NCI-H69 (cell line): Measurements from ENCODE around the gene CEBPZ.

Source experiments
- DNase-seq: peaks from one replicate; lab custom pipeline; 2025; lab: John Stamatoyannopoulos, UW

Gene CEBPZ

GRCh38 chr2:37180006-37180639, 51.3 kb downstream of the CEBPZ start:
- DNase-seq: no peak

- no peak for DNase-seq
Measured at GRCh38 chr2:37173741-37174140, 57.7 kb downstream of the CEBPZ start.

- DNase-seq: no peak
Measured at GRCh38 chr2:37171624-37171950, 59.8 kb downstream of the CEBPZ start.

GRCh38 chr2:37168217-37168981, 63.0 kb downstream of the CEBPZ start:
- peak; percentile 47 for DNase-seq

- DNase-seq: no peak
Measured at GRCh38 chr2:37167636-37168180, 63.7 kb downstream of the CEBPZ start.

GRCh38 chr2:37164757-37165156, 66.6 kb downstream of the CEBPZ start:
- DNase-seq: no peak

- peak; percentile 85 for DNase-seq
Measured at GRCh38 chr2:37156857-37157714, 74.3 kb downstream of the CEBPZ start, which contains the start of gene EIF2AK2. TSS of gene EIF2AK2 (minus strand) at chr2:37156980. CDS start at chr2:37147806, 9,174 bp downstream.

- DNase-seq: peak; percentile 46
Measured at GRCh38 chr2:37156071-37156856, 75.1 kb downstream of the CEBPZ start.

GRCh38 chr2:37154785-37155184, 76.6 kb downstream of the CEBPZ start:
- DNase-seq: no peak

- no peak for DNase-seq
Measured at GRCh38 chr2:37153224-37153623, 78.2 kb downstream of the CEBPZ start.
